ENCODE measurements around the gene GRIA1.

GRCh38 chr5:153485641-153486040, 4.8 kb upstream of the GRIA1 start:
- TF ChIP-seq POLR2A (IDR thresholded peaks at IDR 0.05) (no peak), CTCF (IDR thresholded peaks at IDR 0.05) (no peak)
